Astrocyte (in vitro differentiated cells and primary cell): ENCODE data around the gene PCSK1N. TPM values are rescaled to one million over a fixed set of nuclear protein-coding genes. Genes with fewer than 3 reads are reported as not detected.
"Not testable (repeated sequence)": the region's sequence is repeated elsewhere in the genome, so short reads cannot be mapped to it uniquely, and the experiment has no call there.

ENCODE experiments used
- DNase-seq: peaks from one replicate; pipeline ENCODE4 v3.0.0-alpha.2; 2010; ENCODE audit warnings: low read depth
- FAIRE-seq: peaks from 2 replicates; lab custom pipeline; 2011; peaks lifted over from hg19 to GRCh38; lab: Jason Lieb, UNC
- H2AFZ ChIP-seq: 2 replicates; pipeline ENCODE4 v1.6.0; 2012; ENCODE audit warnings: low read depth, low read length, inconsistent platforms
- H3K27ac ChIP-seq: 2 replicates; pipeline ENCODE4 v1.5.1; 2011; ENCODE audit warnings: low read depth, low read length, inconsistent platforms
- H3K27me3 ChIP-seq: 2 replicates; pipeline ENCODE4 v1.6.0; 2011; ENCODE audit warnings: low read length, inconsistent platforms; ENCODE audit not compliant: insufficient read depth
- H3K36me3 ChIP-seq: 2 replicates; pipeline ENCODE4 v1.5.1; 2011; ENCODE audit warnings: low read length, inconsistent platforms; ENCODE audit not compliant: insufficient read depth
- H3K4me1 ChIP-seq: 2 replicates; pipeline ENCODE4 v1.5.1; 2011; ENCODE audit warnings: low read length, inconsistent platforms; ENCODE audit not compliant: insufficient read depth
- H3K4me2 ChIP-seq: 2 replicates; pipeline ENCODE4 v1.6.0; 2012; ENCODE audit warnings: low read length, inconsistent platforms
- H3K4me3 ChIP-seq: 2 replicates; pipeline ENCODE4 v1.5.1; 2011; ENCODE audit warnings: low read depth, mild to moderate bottlenecking, low read length, inconsistent platforms; ENCODE audit not compliant: insufficient read depth
- H3K79me2 ChIP-seq: 2 replicates; pipeline ENCODE4 v1.6.0; 2012; ENCODE audit warnings: mild to moderate bottlenecking, low read length, inconsistent platforms; ENCODE audit not compliant: insufficient read depth
- H3K9ac ChIP-seq: 2 replicates; pipeline ENCODE4 v1.6.0; 2012; ENCODE audit warnings: mild to moderate bottlenecking, low read length, inconsistent platforms
- H3K9me3 ChIP-seq: 2 replicates; pipeline ENCODE4 v1.5.1; 2012; ENCODE audit warnings: low read depth, mild to moderate bottlenecking, low read length, inconsistent platforms; ENCODE audit not compliant: insufficient read depth
- H4K20me1 ChIP-seq: 2 replicates; pipeline ENCODE4 v1.6.0; 2012; ENCODE audit warnings: low read length, inconsistent platforms; ENCODE audit not compliant: insufficient read depth
- H3K27ac Mint-ChIP-seq: one replicate; pipeline ENCODE4 v1.8.0; 2021; ENCODE audit warnings: mild to moderate bottlenecking, mixed read lengths; ENCODE audit not compliant: unreplicated experiment
- H3K27me3 Mint-ChIP-seq: one replicate; pipeline ENCODE4 v1.8.0; 2021; ENCODE audit warnings: low read depth, mixed read lengths; ENCODE audit not compliant: unreplicated experiment
- H3K36me3 Mint-ChIP-seq: one replicate; pipeline ENCODE4 v1.8.0; 2021; ENCODE audit warnings: low read depth, mixed read lengths; ENCODE audit not compliant: unreplicated experiment
- H3K4me1 Mint-ChIP-seq: one replicate; pipeline ENCODE4 v1.8.0; 2021; ENCODE audit warnings: low read depth, mixed read lengths; ENCODE audit not compliant: unreplicated experiment
- H3K4me3 Mint-ChIP-seq: one replicate; pipeline ENCODE4 v1.8.0; 2021; ENCODE audit warnings: mild to moderate bottlenecking, moderate library complexity, mixed read lengths; ENCODE audit not compliant: unreplicated experiment
- H3K9me3 Mint-ChIP-seq: one replicate; pipeline ENCODE4 v1.8.0; 2021; ENCODE audit warnings: mild to moderate bottlenecking, mixed read lengths; ENCODE audit not compliant: unreplicated experiment
- EZH2 ChIP-seq: IDR thresholded peaks from 2 replicates; pipeline ENCODE4 v1.6.1; 2012; ENCODE audit warnings: mild to moderate bottlenecking, low read length, inconsistent platforms; ENCODE audit not compliant: insufficient read depth
- total RNA-seq: library from RNA; stranded (reverse); gene quantifications from 2 replicates; pipeline ENCODE4 v1.2.1, GENCODE V29; 2021
- TF ChIP-seq, protein P1 (sequence below): IDR thresholded peaks from 2 replicates; pipeline ENCODE4 v1.5.1; 2011; ENCODE audit warnings: low read depth, mild to moderate bottlenecking, inconsistent platforms, low read length, moderate library complexity; ENCODE audit not compliant: insufficient read depth

PCSK1N gene
- total RNA-seq, 1 donor from 2014 or later = 62.0 TPM

DNA sequence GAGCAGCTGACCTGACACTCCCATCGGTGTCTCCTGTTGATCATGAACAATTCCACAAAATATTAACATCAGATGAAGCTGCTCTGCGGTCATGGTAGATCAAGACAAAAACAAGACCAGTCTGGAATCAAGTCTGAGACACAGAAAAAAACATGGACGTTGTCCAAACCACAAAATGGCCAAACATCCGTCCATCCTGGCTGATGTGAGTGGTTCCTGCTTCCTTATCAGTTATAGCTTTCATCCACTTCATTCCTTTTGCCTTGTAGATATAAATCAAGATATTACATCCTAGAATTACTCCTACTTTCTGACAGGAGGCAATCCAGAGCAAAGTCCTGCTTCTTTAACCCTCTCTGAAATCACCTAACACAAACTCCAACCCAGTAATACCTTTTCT, 28.8 kb upstream of the PCSK1N start:
- no peak overlapping the region for H3K27ac ChIP-seq
- H3K4me1 ChIP-seq = peaks cover 5% of the 10 kb centered on the region
- H3K27me3 Mint-ChIP-seq = peaks cover 6% of the 10 kb centered on the region
- peak overlapping the region; percentile 45 for H3K4me3 Mint-ChIP-seq
- no peak overlapping the region for H2AFZ ChIP-seq
- H3K27me3 ChIP-seq = no peaks in the 10 kb centered on the region
- peak overlapping the region; percentile 29 for H3K4me2 ChIP-seq
- no peaks in the 10 kb centered on the region for H3K9me3 Mint-ChIP-seq
- H4K20me1 ChIP-seq = no peaks in the 10 kb centered on the region
- H3K9ac ChIP-seq = no peak overlapping the region
- TF ChIP-seq, protein P1, sequence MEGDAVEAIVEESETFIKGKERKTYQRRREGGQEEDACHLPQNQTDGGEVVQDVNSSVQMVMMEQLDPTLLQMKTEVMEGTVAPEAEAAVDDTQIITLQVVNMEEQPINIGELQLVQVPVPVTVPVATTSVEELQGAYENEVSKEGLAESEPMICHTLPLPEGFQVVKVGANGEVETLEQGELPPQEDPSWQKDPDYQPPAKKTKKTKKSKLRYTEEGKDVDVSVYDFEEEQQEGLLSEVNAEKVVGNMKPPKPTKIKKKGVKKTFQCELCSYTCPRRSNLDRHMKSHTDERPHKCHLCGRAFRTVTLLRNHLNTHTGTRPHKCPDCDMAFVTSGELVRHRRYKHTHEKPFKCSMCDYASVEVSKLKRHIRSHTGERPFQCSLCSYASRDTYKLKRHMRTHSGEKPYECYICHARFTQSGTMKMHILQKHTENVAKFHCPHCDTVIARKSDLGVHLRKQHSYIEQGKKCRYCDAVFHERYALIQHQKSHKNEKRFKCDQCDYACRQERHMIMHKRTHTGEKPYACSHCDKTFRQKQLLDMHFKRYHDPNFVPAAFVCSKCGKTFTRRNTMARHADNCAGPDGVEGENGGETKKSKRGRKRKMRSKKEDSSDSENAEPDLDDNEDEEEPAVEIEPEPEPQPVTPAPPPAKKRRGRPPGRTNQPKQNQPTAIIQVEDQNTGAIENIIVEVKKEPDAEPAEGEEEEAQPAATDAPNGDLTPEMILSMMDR = no peak
- TF ChIP-seq EZH2 = no peak
- H3K36me3 ChIP-seq = no peaks in the 10 kb centered on the region
- H3K36me3 Mint-ChIP-seq = no peaks in the 10 kb centered on the region
- H3K9me3 ChIP-seq = no peaks in the 10 kb centered on the region
- no peaks in the 10 kb centered on the region for H3K79me2 ChIP-seq
- peak; percentile 59 for FAIRE-seq
- no peak overlapping the region for H3K27ac Mint-ChIP-seq
- no peak overlapping the region for H3K4me3 ChIP-seq
- peak; percentile 76 for DNase-seq
- H3K4me1 Mint-ChIP-seq = peaks cover 7% of the 10 kb centered on the region

DNA sequence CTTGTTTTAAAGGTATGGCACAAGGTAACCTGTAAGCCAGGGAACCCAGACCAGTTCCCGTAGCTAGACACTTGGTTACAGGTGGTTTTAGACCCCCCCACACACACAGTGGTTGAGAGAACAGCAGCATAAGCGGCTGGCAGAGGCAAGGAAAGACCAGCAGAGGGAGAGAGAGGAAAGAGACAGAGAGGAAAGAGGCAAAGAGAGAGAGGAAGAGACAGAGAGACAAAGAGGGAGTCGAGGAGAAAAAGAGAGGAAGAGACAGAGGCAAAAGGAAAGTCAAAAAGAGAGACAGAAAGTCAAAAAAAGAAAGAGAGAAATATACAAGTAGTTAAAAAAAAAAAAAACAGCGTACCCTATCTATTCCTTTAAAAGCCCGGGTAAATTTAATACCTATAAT, 19.5 kb upstream of the PCSK1N start:
- Mint-ChIP-seq H3K4me3 (no peak overlapping the region), H3K9me3 (no peaks in the 10 kb centered on the region), H3K36me3 (no peaks in the 10 kb centered on the region), H3K27ac (peak overlapping the region; percentile 69), H3K4me1 (no peaks in the 10 kb centered on the region), H3K27me3 (peaks cover 6% of the 10 kb centered on the region)
- no peaks in the 10 kb centered on the region for H3K27me3 ChIP-seq
- FAIRE-seq (no peak), DNase-seq (no peak)
- no peak overlapping the region for H3K4me3 ChIP-seq
- H3K27ac ChIP-seq = no peak overlapping the region
- no peaks in the 10 kb centered on the region for H4K20me1 ChIP-seq
- H3K36me3 ChIP-seq = no peaks in the 10 kb centered on the region
- no peaks in the 10 kb centered on the region for H3K79me2 ChIP-seq
- H3K9ac ChIP-seq = no peak overlapping the region
- no peaks in the 10 kb centered on the region for H3K4me1 ChIP-seq
- no peak overlapping the region for H3K4me2 ChIP-seq
- no peak overlapping the region for H2AFZ ChIP-seq
- TF ChIP-seq, protein P1 = no peak
- TF ChIP-seq EZH2 = no peak
- H3K9me3 ChIP-seq = no peaks in the 10 kb centered on the region

DNA sequence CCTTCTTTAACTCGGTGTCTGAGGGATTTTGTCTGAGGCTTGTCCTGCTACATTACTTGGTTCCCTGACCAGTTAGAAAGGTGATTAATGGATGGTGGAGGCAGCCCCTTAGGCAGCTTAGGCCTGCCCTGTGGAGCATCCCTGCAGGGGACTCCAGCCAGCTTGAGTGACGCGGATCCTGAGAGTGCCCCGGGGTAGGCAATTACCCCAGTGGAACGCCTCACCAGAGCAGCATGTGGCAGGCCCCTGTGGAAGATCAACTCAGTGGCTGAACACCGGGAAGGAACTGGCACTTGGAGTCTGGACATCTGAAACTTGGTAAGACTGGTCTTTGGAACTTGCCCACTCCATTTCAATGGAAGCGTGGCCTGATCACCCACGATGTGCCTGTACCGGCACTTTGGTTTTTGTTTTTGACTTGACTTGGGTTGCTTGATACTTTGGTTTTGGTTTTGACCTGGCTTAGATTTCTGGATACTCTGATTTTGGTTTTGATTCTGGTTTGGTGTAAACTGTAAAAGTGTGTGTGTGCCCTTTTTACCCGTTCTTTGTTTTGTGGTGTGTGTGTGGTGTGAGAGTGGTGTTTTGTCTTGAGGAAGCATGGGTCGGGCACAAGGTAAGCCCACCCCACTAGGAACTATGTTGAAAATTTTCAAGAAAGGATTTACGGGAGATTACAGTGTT, 18.9 kb upstream of the PCSK1N start:
- not testable (repeated sequence) for H3K27ac Mint-ChIP-seq, H4K20me1 ChIP-seq, H3K27me3 Mint-ChIP-seq, H3K36me3 Mint-ChIP-seq, H3K9me3 Mint-ChIP-seq, H2AFZ ChIP-seq, H3K4me1 Mint-ChIP-seq, DNase-seq, H3K36me3 ChIP-seq, H3K4me1 ChIP-seq, H3K4me3 Mint-ChIP-seq, H3K9me3 ChIP-seq, H3K79me2 ChIP-seq, FAIRE-seq, H3K27me3 ChIP-seq, H3K9ac ChIP-seq, H3K4me3 ChIP-seq, H3K27ac ChIP-seq, H3K4me2 ChIP-seq

DNA sequence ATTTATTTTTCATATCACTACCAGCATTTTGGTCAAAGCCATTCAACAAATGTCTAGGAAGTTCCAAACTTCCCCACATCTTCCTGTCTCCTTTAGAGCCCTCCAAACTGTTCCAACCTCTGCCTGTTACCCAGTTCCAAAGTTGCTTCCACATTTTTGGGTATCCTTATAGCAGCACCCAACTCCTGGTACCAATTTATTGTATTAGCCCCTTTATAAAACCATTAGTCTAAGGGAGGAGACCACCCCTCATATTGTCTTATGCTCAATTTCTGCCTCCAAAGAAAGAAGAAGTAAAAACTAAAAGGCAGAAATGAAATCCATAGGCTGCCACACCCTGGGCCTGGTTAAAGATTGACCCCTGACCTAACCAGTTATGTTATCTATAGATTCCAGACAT, 18.1 kb upstream of the PCSK1N start:
- not testable (repeated sequence) for DNase-seq, H3K27me3 Mint-ChIP-seq, H3K9me3 Mint-ChIP-seq

More for the DNA sequence above, 18.1 kb upstream of the PCSK1N start:
- H2AFZ ChIP-seq, H3K79me2 ChIP-seq, H3K9me3 ChIP-seq, H3K36me3 ChIP-seq, H3K9ac ChIP-seq, H3K4me3 ChIP-seq, H3K4me1 Mint-ChIP-seq, H3K4me2 ChIP-seq, FAIRE-seq, H3K27ac Mint-ChIP-seq, H3K36me3 Mint-ChIP-seq, H4K20me1 ChIP-seq, H3K27ac ChIP-seq, H3K4me3 Mint-ChIP-seq, H3K4me1 ChIP-seq, H3K27me3 ChIP-seq: not testable (repeated sequence)
